ENCODE data around the gene CCDC85C.

CCDC85C gene

DNA sequence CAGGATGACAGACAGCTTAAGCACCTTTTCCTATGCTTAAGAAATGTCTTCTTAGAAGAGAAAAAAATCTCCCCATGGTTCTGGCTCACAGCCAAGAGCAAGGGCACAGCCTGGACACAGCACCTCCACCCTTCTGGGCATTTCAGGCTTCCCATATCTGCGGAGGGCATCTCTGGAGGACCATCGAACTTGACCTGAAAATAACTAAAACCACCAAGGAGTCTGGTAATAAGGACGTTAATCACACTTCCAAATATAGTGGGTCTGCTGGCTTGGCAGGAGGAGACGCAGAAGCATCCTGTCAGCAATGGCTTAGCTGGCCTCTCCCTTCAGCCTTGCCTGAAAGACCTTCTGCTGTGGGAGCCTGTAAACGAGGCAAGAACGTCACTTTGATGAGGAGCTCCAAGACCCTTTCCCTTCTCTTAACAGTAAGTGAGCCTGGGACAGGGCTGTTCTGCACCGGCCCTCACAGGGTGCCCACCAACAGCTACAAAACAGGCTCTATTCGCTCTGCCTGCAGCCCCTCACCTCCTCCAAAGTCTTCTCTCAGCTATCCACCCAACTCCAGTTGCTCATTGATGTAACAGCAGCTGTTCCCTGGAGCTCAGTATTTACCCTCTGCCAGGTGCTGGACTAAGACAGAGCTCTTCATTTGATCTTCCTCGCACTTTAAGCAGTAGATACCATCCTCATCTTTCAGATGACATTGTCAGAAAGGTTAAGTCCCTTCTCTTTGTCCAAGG lies 136.5 kb downstream of the CCDC85C start:
- no peak for DNase-seq

DNA sequence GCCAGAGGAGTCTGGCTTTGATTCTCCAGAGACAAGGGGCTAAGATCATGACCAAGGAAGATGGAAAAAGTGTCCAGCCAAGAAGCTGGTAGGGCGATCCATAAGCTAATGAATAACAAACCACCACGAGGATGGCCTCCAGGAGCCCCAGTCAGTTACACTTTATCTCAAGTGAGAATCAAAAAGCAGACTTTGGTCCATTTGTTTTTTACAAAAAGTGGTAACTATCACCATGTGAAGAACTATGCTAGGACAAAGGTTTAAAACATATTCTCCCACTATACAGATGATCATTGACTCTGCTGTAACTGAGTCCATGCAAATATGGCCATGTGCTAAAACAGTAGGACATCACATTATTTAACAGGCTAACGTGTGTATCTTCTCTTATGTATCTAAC lies 137.2 kb downstream of the CCDC85C start:
- DNase-seq: no peak

DNA sequence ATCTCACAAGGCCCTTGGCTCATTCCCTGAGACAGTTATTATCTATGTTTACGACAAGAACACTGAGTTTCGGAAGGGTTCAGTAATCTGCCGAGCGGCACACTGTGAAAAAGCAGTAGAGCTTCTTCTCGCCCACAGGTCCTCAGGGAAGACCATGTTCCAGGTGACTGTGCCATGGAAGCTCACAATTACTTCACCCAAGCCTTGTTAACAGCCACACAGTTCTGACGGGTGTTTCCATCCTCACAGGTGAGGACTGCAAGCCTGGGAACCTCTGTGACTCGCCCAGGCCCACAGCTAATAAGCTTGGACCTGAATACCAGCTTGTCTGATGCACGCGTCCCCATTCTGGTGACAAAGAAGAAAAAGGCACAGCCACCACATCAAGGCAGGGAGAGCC lies 138.7 kb downstream of the CCDC85C start:
- no peak for DNase-seq

DNA sequence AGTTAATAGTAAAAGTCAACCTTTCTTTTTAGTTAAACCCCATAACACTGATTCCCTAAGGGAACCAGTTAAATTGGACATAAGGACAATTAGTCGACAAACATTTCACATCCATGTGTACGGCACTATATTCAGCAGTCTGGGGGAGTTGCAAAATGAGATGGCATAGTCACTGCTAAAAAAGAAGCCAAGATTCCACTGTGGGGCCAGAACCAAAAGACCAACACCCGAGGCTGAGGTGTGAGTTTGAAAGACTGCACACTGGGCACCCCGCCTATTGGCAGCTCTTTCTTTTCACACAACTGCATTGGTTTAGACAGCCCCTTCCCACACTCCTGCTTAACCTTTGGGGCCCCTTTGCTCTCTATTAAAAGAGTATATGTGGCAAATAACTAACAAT lies 140.0 kb downstream of the CCDC85C start:
- DNase-seq: no peak

- no peak for DNase-seq
Measured at GRCh38 chr14:99462210-99462609, 141.8 kb downstream of the CCDC85C start.

- no peak for DNase-seq
Measured at GRCh38 chr14:99461411-99462085, 142.5 kb downstream of the CCDC85C start.

- DNase-seq: no peak
Measured at GRCh38 chr14:99460793-99461192, 143.2 kb downstream of the CCDC85C start.

- no peak for DNase-seq
Measured at GRCh38 chr14:99459481-99460100, 144.4 kb downstream of the CCDC85C start.

DNA sequence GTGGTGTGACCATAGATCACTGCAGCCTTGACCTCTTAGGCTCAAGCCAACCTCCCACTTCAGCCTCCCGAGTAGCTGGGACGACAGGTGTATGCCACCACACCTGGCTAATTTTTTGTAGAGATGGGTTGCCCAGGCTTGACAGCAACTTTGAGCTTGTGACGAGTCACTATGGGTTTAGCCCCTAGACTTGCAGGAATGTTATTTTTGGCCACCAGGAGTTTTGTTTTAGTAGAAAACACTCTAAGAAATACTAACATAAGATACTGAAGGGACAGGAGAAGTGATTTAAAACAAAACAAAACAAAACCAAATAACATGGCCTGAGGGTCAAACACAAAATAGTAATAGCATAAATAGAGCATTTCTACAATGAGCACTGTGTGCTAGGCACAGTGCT lies 149.8 kb downstream of the CCDC85C start:
- no peak for DNase-seq

GRCh38 chr14:99452968-99453367 lies 151.0 kb downstream of the CCDC85C start:
- DNase-seq: no peak

DNA sequence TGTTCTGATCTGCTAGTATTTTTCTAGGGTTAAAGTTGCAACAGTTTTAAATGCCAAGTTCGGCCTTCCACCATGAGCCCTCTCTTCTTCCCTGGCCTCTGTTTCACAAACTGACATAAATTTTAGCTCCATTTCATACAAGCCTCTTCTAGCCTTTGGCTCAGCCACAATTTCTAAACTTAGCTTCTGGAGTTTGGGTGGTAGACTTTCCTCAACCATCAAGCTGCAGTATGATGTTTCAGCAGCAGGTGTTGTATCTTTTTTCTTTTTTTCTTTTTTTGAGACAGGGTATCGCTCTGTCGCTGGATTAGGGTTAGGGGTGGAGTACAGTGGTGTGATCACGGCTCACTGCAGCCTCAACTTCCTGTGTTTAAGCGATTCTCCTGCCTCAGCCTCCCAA lies 152.8 kb downstream of the CCDC85C start:
- no peak for DNase-seq

DNA sequence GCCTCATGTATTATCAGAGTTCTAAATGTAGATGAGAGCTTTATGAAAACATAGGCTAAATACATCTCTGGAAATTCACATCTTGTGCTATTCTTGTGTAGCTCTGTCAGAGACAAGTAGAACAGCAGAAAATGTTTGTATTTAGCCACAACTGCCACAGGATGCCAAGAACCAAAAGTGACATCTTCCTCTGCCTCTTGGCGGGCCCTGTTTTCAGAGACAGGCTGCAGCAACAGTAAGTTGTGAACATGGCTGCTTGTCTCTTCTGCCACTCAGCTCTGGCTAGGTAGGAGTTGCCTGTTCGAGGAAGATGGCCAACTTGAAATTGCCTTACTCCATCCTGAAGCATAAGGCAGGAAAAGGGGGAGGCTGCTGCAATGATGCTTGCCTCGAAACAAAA lies 153.7 kb downstream of the CCDC85C start:
- DNase-seq: no peak

Data from GDM1 (cell line).